HG03521 (cell line): Measurements from ENCODE around the gene XRN2.

ENCODE experiments used
- ATAC-seq: cut with Tn5 transposase; IDR thresholded peaks from one replicate; pipeline ENCODE4 v1.9.1; 2021; ENCODE audit warnings: mild to moderate bottlenecking, moderate library complexity; ENCODE audit not compliant: unreplicated experiment

Gene XRN2

GRCh38 chr20:21303061-21303871 lies at the start of gene XRN2:
XRN2 (plus strand) TSS chr20:21303331; CDS start chr20:21303399, 68 bp downstream.
- ATAC-seq, result peak; percentile 85

DNA sequence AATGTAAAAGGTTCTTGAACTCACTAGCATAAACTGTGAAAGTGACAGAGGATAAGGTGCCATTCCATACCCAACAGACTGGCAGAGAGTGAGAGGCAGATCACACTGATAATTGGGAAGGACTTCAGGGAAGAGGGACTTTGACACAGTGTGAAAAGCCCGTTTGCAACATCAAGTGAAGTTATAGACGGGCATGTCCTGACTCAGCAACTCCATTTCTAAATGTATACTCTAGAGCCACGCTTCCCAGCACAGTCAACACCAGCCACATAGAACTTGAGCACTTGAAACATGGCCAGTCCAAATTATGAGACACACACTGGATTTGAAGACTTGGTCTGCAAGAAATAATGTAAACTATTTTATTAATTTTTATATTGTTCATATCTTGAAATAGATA lies 45.9 kb upstream of the XRN2 start:
- ATAC-seq, result no peak

GRCh38 chr20:21258411-21258810 lies 44.7 kb upstream of the XRN2 start:
- ATAC-seq, result no peak

- no peak for ATAC-seq
Measured at GRCh38 chr20:21259346-21259745, 43.8 kb upstream of the XRN2 start.

- ATAC-seq, result no peak
Measured at GRCh38 chr20:21262812-21263211, 40.3 kb upstream of the XRN2 start.

GRCh38 chr20:21265261-21266190 lies 37.6 kb upstream of the XRN2 start:
- no peak for ATAC-seq

- ATAC-seq, result no peak
Measured at GRCh38 chr20:21266191-21266536, 37.0 kb upstream of the XRN2 start.

DNA sequence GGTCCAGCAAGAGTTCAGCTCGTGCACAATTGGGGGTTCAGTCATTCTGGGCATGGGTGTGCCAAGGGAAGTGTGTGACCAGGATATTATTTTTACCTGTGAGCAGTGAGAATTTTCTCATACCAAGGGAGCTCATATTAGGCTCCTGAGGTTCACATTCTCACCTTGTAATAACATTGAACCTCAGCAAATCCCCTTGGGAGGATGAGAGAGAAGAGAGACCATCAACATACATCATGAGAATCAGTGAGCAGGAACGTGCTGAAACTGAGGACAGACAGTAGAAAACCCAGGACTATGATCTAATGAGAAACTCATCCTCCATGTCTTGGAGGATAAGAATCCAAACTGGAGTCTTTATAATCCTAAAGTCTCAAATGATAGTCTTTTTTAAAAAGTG lies 33.4 kb upstream of the XRN2 start:
- ATAC-seq, result no peak

GRCh38 chr20:21270806-21271205 lies 32.3 kb upstream of the XRN2 start:
- ATAC-seq, result no peak

GRCh38 chr20:21272279-21272678 lies 30.9 kb upstream of the XRN2 start:
- no peak for ATAC-seq

DNA sequence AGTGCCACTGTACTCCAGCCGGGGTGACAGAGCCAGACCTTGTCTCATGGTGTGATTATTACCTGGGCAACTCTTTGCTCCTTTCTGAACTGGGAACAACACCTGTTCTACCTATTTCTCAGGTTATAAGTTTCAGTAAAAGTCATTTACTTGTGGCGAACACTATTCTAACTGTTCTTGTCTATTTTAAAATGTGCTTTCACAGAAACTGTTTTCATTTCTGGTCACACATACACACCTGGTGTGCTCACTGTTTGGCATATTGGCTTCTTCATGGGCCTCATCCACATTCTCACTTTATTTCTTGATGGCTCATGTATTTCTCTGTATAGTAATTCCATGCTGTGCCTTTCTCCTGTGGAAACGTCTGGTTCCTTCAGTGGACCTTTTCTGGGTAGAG lies 30.5 kb upstream of the XRN2 start:
- ATAC-seq, result no peak

GRCh38 chr20:21273755-21274386 lies 29.3 kb upstream of the XRN2 start:
- ATAC-seq, result no peak

GRCh38 chr20:21278829-21279228 lies 24.3 kb upstream of the XRN2 start:
- no peak for ATAC-seq

GRCh38 chr20:21279706-21280521 lies 23.2 kb upstream of the XRN2 start:
- ATAC-seq, result no peak

- ATAC-seq, result no peak
Measured at GRCh38 chr20:21280522-21281016, 22.6 kb upstream of the XRN2 start.

DNA sequence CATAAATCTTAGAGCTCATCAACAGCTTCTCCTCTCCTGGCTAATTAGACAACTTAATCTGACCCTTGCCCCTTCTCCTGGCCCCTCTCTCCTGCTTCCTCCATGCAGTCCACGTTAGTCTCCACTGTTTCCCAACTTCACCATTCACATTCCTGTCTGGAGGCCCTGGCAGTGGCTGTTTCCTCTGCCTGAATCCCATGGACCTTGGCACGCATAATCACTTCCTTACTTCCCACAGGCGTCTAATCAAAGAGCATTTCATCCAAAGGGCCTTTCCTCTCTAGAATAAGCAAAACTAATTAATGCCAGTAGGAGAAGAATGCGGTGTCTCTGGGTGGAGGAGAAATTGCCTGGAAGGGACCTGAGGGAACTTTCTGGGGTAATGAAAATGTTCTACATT lies 16.4 kb upstream of the XRN2 start:
- ATAC-seq, result no peak

DNA sequence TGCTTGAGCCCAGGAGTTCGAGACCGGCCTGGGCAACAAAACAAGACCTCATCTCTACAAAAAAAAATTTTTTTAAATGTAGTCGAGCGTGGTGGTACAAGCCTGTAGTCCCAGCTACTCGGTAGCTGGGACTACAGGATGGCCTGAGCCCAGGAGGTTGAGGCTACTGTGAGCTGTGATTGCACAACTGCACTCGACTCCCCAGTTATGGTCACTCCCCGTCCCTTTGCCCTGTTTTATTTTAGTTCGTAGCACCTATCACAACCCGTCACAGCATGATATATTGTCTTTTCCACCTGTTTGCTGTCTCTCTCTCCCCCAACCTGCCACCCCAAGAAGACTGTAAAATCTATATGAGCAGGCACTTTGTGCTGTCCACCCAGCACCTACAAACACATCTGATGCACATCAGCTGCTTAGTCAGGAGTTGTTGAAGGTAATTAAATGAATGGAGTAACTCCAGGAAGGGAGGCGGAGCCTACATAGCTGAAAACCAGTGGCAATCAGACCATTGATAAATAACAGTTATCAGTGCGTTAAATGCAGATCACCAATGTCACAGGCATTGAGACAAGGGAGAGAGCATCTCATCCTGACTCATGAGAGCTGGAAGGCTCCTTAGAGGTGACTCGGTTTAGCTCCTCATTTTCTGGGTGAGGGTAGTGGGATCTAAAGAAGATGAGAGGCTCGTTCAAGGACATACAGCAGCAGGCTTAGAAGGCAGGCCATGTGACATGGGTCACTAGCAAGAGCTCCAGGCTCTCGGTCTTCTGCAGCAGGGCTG lies 14.4 kb upstream of the XRN2 start:
- no peak for ATAC-seq

GRCh38 chr20:21289651-21290050 lies 13.5 kb upstream of the XRN2 start:
- no peak for ATAC-seq

GRCh38 chr20:21291026-21291425 lies 12.1 kb upstream of the XRN2 start:
- no peak for ATAC-seq

DNA sequence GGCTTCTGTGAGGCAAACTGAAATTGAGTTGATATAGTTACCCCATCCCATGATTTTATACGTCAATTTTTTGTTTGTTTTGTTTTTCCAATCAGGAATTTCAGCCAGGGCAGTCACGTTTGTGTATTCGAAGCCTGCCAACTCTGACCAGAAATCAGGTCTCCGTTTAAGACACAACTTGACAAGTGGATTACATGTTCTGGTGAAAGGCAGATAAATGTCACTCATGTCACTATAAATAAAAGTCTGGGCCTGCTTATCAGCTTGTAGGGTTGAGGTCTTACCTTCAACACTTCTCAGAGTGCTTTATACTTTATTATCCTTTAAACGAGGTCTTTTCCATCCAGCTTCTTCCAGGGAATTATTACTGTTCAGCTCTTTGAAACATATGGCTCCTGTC lies 8.4 kb upstream of the XRN2 start:
- no peak for ATAC-seq
